GM12875 (cell line): ENCODE results near the gene VEGFC.

Source experiments
- H3K4me3 ChIP-seq: one replicate; pipeline ENCODE4 v1.5.1; 2011; ENCODE audit warnings: low read depth, low read length, control low read depth
- CTCF ChIP-seq: IDR thresholded peaks from 2 replicates; pipeline ENCODE4 v1.5.1; 2011; ENCODE audit warnings: low read depth, mild to moderate bottlenecking, control low read depth, inconsistent platforms, low read length, moderate library complexity, borderline replicate concordance; ENCODE audit not compliant: insufficient read depth

The VEGFC gene

DNA sequence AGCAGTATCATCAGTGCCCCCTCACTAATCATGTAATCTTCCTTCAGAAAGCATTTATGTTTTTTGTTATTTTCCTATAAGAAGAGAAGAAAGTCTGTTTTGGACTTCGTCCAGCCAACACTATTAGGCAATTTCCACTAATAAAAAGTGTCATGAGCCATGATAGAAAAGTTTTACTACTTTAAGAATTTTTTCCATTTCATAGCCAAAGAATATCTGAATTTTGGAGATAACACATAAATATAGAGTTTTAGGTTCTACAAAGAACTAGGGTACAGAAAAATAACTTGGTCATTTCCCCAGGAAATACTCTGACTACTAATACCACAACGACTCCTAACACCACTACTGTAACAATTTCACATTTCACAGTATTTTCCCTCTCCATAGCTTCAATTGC, 41.8 kb upstream of the VEGFC start:
- no peak overlapping the region for H3K4me3 ChIP-seq
- TF ChIP-seq CTCF = no peak

- no peak overlapping the region for H3K4me3 ChIP-seq
- no peak for TF ChIP-seq CTCF
Observed at GRCh38 chr4:176833400-176834175, 40.9 kb upstream of the VEGFC start.

- no peak overlapping the region for H3K4me3 ChIP-seq
- no peak for TF ChIP-seq CTCF
Observed at GRCh38 chr4:176830971-176831370, 38.2 kb upstream of the VEGFC start.

DNA sequence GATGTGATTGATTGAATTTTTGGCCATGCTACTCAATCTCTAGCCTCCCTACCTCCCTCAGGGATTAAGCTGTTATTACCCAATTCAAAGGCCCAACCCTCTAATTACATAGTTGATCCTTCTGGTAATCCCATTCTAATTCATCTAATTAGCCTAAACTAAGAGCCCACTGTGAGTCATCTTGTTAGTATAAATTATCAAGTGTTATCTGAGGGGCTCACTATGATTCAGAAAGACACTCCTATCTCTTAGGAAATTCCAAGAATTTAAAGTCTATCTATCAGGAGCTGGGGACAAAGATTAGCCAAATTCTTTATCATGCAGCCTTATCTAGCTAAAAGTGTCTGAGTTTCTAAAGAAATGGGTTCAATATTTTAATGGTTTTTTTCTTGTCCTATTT, 32.9 kb upstream of the VEGFC start:
- no peak overlapping the region for H3K4me3 ChIP-seq
- no peak for TF ChIP-seq CTCF

GRCh38 chr4:176824645-176825366, 32.1 kb upstream of the VEGFC start:
- no peak for TF ChIP-seq CTCF
- H3K4me3 ChIP-seq = no peak overlapping the region

GRCh38 chr4:176818531-176818930, 25.8 kb upstream of the VEGFC start:
- TF ChIP-seq CTCF = no peak
- H3K4me3 ChIP-seq = no peak overlapping the region

DNA sequence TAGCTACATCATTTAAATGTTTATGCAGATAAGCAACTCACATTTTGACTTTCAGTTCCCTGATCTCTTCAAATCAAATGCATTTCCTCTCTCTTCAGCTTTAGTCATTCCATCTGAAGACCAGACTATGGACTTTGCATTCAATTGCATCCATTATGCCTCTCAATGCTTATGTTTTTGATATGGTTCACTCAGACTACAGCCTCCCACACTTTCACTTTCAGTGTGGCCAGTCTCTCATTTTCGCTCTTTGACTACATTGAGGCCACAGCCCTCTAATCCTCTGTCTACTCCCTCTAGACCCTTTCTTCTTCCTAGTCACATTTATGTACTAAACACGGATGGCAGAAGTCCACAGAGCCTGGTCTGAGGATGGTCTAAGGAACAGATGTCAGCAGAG, 24.5 kb upstream of the VEGFC start:
- no peak overlapping the region for H3K4me3 ChIP-seq
- TF ChIP-seq CTCF = no peak
